C4-2B (cell line): ENCODE data around the gene C6orf132.

ENCODE experiments used
- ZFX ChIP-seq: fragments of 450-650 bp; IDR thresholded peaks from 2 replicates; pipeline ENCODE4 v1.6.1; 2017
- TF ChIP-seq, protein P1 (sequence below): fragments of 450-650 bp; conservative IDR thresholded peaks from 2 replicates; pipeline ENCODE4 v1.5.1; 2017; ENCODE audit warnings: mild to moderate bottlenecking

DNA sequence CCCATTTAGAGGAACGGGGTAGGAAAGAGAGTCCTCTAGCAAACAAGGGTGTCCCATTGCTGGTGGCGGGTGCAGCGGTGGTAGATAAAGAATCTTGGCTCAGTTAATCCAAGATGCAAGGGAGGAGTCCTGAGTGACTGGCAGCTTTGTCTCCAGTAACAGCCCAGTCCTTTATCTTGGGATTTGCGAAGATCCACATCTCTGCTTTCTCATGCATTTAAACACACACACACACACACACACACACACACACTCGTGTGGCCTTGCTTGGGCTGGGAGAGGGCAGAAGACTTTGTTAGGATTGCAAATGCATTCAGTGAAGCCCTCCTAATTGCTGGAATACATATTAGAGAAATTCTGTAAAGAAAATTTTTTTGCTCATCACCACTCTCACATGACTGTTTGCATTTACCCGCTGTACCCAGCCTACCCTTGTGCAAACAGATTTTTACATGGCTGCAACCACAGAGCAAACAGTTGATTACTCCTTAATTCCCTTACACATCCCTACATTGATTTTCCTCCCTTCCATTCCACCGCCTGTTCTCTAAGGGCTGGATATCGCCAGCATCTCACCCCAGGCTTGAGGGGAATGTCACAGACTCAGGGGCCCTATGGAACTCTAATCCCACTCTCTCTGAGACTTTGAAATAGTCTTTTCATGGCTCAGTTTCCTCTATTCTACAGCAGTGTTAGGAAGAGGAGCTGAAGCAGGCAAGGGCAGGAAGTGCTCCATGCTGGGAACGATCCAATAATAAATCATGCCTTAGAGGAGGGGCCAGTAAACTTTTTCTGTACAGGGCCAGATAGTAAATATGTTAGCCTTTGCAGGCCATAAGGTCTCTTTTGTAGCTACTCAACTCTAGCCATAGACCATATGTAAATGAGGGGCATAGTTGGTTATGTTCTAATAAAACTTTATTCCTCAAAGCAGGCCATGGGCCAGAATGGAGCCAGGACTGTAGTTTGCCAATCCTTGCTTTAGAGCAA lies 3.5 kb downstream of the C6orf132 start:
- TF ChIP-seq, protein P1, sequence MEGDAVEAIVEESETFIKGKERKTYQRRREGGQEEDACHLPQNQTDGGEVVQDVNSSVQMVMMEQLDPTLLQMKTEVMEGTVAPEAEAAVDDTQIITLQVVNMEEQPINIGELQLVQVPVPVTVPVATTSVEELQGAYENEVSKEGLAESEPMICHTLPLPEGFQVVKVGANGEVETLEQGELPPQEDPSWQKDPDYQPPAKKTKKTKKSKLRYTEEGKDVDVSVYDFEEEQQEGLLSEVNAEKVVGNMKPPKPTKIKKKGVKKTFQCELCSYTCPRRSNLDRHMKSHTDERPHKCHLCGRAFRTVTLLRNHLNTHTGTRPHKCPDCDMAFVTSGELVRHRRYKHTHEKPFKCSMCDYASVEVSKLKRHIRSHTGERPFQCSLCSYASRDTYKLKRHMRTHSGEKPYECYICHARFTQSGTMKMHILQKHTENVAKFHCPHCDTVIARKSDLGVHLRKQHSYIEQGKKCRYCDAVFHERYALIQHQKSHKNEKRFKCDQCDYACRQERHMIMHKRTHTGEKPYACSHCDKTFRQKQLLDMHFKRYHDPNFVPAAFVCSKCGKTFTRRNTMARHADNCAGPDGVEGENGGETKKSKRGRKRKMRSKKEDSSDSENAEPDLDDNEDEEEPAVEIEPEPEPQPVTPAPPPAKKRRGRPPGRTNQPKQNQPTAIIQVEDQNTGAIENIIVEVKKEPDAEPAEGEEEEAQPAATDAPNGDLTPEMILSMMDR, result no peak
- no peak for TF ChIP-seq ZFX
